ENCODE measurements around the gene GAPT. TPM values are rescaled to one million over a fixed set of nuclear protein-coding genes. Genes with fewer than 3 reads are reported as not detected.

Gene GAPT
- polyA plus RNA-seq, 10 donors = 0.33 to 1.5 (median 0.62) TPM

GRCh38 chr5:58460732-58461286 lies 30.4 kb upstream of the GAPT start:
- peak; percentile 89 to 97 (median 95) for DNase-seq

DNA sequence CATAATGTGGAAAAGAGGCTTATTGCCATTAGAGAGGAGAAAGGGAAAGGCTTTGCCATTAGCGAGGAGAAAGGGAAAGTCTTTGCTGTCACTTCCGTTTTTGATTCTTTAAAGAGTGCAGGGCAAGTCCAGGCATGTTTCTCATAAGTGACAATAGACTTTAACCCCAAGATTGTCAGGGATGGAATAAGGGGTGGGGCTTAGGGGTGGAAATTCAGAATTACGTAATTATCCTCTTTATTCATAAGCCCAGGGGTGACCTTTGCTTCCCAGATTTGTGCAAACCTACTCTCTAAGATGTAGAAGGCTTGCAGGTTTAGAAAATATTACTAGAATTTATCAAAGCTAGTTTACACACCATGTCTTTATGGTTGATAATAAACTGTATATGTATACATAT lies 29.1 kb upstream of the GAPT start:
- DNase-seq = no peak

- peak; percentile 58 to 76 (median 62) for DNase-seq
Observed at GRCh38 chr5:58462623-58463230, 28.5 kb upstream of the GAPT start.

DNA sequence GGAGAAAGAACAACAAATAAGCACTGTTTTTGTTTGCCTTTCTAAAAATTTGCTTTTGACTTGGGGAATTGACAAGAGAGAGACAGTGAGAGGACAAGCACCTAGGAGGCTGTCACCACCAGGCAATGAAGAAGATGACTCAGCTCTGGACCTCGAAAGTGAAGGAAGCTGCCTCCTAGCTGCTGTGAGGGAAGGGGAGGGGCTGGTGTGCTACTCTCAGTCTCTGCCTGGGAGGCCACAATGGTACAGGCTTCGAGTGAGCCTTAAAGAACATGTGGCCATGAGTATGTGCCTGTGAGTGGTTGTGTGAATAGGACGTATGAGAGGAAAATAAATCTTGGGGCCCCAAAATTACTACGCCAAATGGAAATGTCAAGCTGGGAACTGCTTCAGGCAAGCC lies 24.3 kb upstream of the GAPT start:
- peak in 1 of 3 donors; percentile 24 for DNase-seq

DNA sequence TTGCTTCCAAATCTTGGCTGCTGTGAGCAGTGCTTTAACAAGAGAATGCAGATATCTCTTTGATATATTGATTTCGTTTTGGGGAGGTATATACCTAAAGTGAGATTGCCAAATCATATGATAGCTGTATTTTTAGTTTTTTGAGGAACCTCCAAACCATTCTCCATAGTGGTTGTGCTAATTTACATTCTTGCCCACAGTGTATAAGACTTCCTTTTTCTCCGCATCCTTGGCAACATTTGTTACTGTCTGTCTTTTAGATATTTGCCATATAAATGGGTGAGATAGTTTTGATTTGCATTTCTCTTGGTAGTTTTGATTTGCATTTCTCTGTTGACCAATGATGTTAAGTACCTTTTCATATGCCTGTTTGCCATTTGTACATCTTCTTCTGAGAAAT lies 21.3 kb upstream of the GAPT start:
- no peak for DNase-seq

DNA sequence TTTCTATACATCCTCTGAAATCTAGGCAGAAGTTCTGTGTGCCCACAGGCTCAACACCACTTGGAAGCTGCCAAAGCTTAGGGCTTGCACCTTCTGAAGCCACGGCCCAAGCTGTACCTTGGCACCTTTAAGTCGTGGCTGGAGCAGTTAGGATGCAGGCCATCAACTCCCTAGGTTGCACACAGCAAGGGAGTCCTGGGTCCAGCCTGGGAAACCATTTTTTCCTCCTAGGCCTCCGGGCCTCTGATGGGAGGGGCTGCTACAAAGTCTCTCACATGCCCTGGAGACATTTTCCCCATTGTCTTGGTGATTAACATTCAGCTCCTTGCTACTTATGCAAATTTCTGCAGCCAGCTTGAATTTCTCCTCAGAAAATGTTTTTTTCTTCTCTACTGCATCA lies 15.8 kb upstream of the GAPT start:
- no peak for DNase-seq

DNA sequence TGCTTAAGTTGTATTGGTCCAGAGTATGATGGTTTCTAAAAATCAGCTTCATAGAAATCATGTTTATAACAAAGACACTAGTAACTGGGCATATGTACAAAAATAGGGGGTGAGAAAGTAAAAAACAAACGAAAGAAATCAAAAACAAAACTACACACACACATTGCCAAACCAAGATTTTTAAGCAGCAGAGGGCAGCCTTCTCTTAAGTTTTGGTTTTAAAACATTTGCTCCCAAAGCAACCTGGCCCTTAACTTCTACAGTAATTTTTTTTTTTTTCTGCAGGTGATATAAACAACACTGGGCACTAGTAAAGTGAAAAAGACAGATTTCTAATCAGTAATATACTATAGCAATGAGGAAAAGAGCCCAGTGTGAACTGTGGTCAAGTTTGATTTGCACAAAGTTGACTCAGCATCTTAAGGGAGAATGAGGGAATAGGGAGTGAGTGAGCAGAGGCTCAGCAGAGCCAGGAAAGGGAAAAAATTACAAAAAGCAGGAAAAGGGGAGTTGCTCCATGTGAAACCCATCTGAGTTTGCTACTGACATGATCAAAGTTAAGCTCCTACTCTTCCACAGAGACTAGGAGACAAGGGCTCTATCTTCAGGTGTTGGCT lies 13.4 kb upstream of the GAPT start:
- DNase-seq = no peak

DNA sequence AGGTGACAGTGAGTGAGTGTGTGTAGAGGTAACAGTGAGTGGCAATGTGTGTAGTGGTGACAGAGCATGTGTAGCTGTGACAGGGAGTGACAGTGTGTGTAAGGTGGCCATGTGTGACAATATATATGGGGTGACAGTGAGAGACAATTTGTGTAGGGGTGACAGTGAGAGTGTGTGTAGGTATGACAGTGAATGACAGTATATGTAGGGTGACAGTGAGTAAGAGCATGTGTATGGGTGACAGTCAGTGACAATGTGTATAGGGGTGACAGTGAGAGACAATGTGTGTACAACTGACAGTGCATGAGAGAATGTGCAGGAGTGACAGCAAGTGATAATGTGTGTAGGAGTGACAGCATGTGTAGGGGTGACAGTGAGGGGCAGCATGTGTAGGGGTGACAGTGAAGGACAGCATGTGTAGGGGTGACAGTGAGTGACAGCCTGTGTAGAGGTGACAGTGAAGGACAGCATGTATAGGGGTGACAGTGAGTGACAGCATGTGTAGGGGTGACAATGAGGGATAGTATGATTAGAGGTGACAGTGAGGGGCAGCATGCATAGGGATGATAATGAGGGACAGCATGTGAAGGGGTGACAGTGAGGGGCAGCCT lies 10.1 kb upstream of the GAPT start:
- DNase-seq = no peak

- DNase-seq = no peak
Observed at GRCh38 chr5:58481828-58482227, 9.4 kb upstream of the GAPT start.

GRCh38 chr5:58482536-58482935 lies 8.7 kb upstream of the GAPT start:
- no peak for DNase-seq

DNA sequence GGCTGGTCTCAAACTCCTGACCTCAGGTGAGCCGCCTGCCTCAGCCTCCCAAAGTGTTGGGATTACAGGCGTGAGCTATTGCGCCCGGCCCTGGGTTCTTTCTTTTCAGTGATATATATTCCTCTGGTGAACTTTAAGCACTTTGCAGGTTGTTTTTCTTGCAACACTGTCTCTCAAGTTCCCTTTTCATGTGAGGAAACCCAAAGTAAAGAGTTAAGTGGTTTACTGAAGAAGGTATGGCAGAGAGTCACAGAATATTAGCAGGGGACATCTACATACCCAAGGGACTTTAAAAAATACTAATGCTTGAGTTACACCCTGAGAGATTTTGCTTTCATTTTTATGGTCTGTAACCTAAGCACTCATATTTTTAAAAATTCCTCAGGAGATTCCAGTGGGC lies 6.7 kb upstream of the GAPT start:
- DNase-seq = no peak

DNA sequence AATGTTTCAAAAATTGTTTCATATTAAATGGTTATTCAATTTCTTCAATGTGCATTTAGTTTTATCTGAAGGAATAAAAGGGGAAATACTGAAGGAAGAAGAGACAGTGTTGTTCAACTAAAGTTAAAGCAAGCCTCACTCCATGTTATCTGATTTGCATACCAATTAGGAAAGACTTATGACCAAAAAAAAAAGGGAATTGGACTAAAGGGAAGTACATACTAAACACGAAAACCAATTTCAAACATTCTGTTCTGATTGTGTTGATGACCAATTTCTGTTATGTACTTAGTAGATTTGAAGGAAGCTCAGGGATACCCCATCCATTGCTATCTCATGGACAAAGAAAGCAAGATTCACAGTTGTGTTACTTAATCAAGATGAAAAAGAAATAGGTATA lies 4.9 kb upstream of the GAPT start:
- DNase-seq = no peak

GRCh38 chr5:58490402-58491050 lies 709 bp upstream of the GAPT start:
- no peak for DNase-seq

DNA sequence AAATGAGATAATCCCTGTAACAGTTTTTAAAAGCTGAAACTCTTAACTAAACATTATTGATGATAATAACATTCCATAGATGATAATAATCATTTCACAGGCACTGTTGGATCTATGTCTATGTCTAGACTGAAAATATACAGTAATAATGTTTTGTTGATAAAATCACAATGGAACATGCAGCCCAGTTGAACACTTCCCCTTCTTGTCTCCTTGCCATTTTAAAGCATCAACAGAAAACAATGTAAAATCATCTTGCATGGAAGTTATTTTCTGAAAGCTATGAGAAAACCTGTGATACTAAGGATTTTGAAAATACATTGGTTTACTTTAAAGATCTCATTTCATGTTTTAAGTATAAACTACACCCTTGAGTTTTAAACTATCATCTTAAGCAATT lies 1.9 kb downstream of the GAPT start:
- no peak for DNase-seq

DNA sequence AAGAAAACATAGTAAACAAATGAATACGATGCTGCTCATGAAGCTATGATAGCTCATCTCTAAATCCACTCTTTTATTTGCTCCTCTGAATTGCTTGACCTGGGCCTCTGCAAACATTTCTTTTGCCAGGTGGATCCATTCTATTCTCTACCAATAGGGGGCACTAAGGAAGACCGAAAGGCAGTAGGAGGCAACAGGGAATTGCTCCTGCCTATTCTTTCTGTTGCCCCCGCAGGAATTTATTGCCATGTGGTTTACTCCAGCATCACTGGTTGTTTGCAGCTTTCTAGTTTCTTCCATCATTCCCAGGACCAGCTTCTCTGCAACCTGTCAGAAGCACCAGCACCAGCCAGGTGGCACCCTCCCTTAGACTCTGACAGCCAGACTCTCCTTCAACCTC lies 5.3 kb downstream of the GAPT start:
- no peak for DNase-seq

DNA sequence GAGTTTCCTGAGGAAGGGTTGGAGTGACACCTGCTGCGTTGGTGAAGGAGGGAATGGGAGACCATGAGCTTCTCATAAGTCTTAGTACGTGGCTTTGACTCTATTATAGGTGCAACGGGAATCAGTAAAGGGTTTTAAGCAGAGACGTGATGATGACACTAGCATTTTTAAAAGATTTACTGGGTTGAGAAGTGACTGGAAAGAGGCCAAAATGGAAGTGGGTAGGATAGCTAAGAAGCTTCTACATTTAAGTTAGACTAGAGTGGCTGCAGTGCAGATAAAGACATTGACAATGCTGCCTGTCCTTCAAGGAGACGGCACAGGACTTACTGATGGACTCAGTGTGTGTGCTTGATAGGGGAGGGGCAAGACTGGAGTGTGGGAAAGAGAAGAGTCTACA lies 6.2 kb downstream of the GAPT start:
- DNase-seq = no peak

- DNase-seq = no peak
Observed at GRCh38 chr5:58497921-58498320, 6.7 kb downstream of the GAPT start.

GRCh38 chr5:58498340-58498942 lies 7.2 kb downstream of the GAPT start:
- DNase-seq = peak; percentile 5 to 67 (median 33)

DNA sequence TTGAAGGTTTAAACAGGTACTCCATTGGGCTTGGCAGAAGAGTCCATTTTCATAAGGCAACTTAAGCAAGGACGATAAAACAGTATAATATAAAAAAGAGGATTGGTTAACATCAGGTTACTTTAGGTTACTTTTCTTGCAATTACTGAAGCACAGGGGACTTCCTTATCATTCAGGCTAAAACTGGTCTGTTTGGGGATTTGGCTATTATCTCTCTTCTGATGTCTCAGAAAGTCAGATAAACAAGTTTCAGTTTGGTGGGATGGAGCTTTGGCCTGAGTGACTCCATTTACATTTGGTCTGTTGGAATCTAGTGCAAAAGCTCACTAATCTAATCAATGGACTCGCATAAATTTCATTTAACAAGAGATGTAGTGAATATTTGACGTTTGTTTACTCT lies 8.0 kb downstream of the GAPT start:
- DNase-seq = no peak

DNA sequence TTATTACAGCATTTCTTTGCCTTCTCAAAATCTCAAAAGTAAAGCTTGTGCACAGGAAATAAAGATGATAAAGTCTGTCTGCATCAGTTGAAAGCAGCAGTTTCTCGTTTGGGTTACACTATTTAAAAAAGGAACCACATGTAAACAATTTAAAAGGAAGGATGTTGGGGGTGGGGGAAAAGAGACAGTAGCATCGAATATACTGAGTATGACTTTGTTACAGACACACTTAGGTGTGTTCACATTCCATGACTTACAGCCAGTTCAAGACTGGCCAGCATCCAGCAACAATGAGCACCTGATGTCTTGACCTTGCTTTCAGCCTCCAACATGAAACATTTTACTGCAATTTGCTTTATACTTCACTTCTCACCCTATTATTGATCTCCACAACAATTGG lies 8.7 kb downstream of the GAPT start:
- DNase-seq = no peak

DNA sequence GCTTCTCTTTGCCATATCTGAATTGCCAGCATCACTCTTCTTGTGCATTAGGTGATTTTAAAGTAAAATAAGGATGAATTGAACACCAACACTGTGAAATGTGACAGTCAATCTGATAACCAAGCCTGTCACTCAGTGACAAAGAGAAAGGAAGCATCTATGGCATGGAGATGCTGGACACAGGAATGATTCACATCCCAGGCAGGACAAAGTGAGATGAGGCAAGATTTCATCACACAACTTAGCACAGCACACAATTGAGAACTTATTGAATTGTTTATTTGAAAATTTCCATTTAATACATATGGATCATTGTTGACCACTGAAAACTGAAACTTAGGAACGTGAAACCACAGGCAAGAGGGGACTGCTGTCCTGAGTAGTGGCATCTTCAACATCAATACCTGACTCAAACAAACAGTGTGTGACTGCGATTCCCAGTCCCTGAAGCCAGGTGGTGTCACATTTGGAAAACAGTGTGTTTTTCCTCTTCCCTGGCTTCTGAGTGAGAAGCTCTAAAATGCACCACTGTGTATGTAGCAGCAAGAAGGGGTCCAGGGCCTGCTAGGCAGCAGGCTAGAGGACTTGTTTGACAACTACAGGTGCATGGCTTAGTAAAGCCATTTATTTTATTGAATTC lies 10.7 kb downstream of the GAPT start:
- no peak for DNase-seq
